ENCODE measurements around the gene STMN3.

GRCh38 chr20:63690898-63691710, 37.9 kb upstream of the STMN3 start:
- TF ChIP-seq CTCF (IDR thresholded peaks at IDR 0.05; ENCODE audit: insufficient read depth, low read length), result no peak
- no peak for TF ChIP-seq POLR2AphosphoS5 (IDR thresholded peaks at IDR 0.05; ENCODE audit: low read depth)
